ENCODE measurements around the gene S100A14. TPM values are rescaled to one million over a fixed set of nuclear protein-coding genes. Genes with fewer than 3 reads are reported as not detected.
A peak's percentile ranks its signal among the peaks of the same experiment; 100 is the strongest.

S100A14 gene
- total and polyA plus RNA-seq, 2 of the 13 experiments (the other 11 are each of a cell fraction or from before 2014, with no cell fraction given), result 1.4 to 7.7 TPM

DNA sequence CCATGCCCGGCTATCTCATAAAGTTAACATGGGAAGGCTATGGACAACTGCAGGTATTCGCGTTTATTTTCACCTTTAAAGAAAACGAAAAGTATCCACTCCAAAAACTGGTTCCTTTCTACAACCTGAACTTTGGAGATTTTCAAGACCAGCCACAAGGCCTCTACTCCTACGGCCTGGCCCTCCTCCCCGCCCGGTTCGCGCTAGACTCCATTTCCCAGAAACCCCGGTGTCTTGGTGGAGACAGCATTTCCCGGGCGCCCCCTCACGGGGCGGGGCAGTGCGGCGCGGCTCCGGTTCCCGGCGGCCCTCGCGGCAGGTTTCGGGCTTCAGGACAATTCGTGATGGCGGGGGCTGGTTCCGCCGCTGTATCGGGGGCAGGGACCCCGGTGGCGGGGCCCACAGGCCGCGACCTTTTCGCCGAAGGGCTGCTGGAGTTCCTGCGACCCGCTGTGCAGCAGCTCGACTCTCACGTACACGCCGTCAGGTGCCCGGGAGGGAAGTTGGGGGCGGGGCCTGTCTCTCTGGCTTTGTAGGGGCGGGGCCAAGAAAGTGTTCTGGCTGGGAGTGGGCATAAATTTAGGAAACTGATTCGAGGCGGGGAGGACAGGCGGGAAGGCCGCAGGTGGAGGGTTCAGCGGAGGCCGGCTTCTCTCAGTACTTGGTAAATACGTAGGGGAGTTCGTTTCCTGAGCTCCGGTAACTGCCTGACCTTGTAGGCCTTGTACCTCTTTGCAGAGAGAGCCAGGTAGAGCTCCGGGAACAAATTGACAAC lies 42.5 kb upstream of the S100A14 start, which contains the start of gene SNAPIN (continued):
- TF ChIP-seq, protein P1, sequence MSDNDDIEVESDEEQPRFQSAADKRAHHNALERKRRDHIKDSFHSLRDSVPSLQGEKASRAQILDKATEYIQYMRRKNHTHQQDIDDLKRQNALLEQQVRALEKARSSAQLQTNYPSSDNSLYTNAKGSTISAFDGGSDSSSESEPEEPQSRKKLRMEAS (IDR thresholded peaks at IDR 0.05), result peak; percentile 50
- TF ChIP-seq HOXA3 (CRISPR knock-in tag; IDR thresholded peaks at IDR 0.05) (peak; percentile 66), RFX5 (IDR thresholded peaks at IDR 0.05; ENCODE audit: low read depth, low read length) (no peak), ZFP90 (CRISPR knock-in tag; IDR thresholded peaks at IDR 0.05; ENCODE audit: borderline replicate concordance) (0 out of 2 replicates have a peak, but pooled peaks have one; percentile 67), ATF1 (CRISPR knock-in tag; IDR thresholded peaks at IDR 0.05) (no peak), JDP2 (CRISPR knock-in tag; IDR thresholded peaks at IDR 0.05; ENCODE audit: borderline replicate concordance) (no peak; the same call in 1 of the 2 replicates), KDM1A (CRISPR knock-in tag; IDR thresholded peaks at IDR 0.05) (no peak), CBX2 (IDR thresholded peaks at IDR 0.05; ENCODE audit: low read depth, low read length) (no peak), CBX2 (CRISPR knock-in tag; IDR thresholded peaks at IDR 0.05; ENCODE audit: low read depth) (no peak), ZNF225 (CRISPR knock-in tag; IDR thresholded peaks at IDR 0.05) (0 out of 2 replicates have a peak, but pooled peaks have one; percentile 40), MTA3 (CRISPR knock-in tag; IDR thresholded peaks at IDR 0.05) (no peak), RFX1 (IDR thresholded peaks at IDR 0.05) (no peak), MLLT10 (CRISPR knock-in tag; IDR thresholded peaks at IDR 0.05) (no peak), ZNF441 (CRISPR knock-in tag; IDR thresholded peaks at IDR 0.05; ENCODE audit: borderline replicate concordance) (no peak), ZSCAN25 (CRISPR knock-in tag; IDR thresholded peaks at IDR 0.05) (no peak)
- TF ChIP-seq, protein P2, sequence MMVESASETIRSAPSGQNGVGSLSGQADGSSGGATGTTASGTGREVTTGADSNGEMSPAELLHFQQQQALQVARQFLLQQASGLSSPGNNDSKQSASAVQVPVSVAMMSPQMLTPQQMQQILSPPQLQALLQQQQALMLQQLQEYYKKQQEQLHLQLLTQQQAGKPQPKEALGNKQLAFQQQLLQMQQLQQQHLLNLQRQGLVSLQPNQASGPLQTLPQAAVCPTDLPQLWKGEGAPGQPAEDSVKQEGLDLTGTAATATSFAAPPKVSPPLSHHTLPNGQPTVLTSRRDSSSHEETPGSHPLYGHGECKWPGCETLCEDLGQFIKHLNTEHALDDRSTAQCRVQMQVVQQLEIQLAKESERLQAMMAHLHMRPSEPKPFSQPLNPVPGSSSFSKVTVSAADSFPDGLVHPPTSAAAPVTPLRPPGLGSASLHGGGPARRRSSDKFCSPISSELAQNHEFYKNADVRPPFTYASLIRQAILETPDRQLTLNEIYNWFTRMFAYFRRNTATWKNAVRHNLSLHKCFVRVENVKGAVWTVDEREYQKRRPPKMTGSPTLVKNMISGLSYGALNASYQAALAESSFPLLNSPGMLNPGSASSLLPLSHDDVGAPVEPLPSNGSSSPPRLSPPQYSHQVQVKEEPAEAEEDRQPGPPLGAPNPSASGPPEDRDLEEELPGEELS (CRISPR knock-in tag; IDR thresholded peaks at IDR 0.05), result 0 out of 2 replicates have a peak, but pooled peaks have one; percentile 26
- TF ChIP-seq, protein P3, sequence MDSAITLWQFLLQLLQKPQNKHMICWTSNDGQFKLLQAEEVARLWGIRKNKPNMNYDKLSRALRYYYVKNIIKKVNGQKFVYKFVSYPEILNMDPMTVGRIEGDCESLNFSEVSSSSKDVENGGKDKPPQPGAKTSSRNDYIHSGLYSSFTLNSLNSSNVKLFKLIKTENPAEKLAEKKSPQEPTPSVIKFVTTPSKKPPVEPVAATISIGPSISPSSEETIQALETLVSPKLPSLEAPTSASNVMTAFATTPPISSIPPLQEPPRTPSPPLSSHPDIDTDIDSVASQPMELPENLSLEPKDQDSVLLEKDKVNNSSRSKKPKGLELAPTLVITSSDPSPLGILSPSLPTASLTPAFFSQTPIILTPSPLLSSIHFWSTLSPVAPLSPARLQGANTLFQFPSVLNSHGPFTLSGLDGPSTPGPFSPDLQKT (CRISPR knock-in tag; IDR thresholded peaks at IDR 0.05; ENCODE audit: borderline replicate concordance), result 0 out of 2 replicates have a peak, but pooled peaks have one; percentile 22
- TF ChIP-seq, protein P4, sequence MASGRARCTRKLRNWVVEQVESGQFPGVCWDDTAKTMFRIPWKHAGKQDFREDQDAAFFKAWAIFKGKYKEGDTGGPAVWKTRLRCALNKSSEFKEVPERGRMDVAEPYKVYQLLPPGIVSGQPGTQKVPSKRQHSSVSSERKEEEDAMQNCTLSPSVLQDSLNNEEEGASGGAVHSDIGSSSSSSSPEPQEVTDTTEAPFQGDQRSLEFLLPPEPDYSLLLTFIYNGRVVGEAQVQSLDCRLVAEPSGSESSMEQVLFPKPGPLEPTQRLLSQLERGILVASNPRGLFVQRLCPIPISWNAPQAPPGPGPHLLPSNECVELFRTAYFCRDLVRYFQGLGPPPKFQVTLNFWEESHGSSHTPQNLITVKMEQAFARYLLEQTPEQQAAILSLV (CRISPR knock-in tag; IDR thresholded peaks at IDR 0.05; ENCODE audit: borderline replicate concordance), result peak; percentile 82; the same call in 1 of the 2 replicates
- TF ChIP-seq, protein P5, sequence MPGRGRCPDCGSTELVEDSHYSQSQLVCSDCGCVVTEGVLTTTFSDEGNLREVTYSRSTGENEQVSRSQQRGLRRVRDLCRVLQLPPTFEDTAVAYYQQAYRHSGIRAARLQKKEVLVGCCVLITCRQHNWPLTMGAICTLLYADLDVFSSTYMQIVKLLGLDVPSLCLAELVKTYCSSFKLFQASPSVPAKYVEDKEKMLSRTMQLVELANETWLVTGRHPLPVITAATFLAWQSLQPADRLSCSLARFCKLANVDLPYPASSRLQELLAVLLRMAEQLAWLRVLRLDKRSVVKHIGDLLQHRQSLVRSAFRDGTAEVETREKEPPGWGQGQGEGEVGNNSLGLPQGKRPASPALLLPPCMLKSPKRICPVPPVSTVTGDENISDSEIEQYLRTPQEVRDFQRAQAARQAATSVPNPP (CRISPR knock-in tag; IDR thresholded peaks at IDR 0.05), result no peak
- TF ChIP-seq, protein P6, sequence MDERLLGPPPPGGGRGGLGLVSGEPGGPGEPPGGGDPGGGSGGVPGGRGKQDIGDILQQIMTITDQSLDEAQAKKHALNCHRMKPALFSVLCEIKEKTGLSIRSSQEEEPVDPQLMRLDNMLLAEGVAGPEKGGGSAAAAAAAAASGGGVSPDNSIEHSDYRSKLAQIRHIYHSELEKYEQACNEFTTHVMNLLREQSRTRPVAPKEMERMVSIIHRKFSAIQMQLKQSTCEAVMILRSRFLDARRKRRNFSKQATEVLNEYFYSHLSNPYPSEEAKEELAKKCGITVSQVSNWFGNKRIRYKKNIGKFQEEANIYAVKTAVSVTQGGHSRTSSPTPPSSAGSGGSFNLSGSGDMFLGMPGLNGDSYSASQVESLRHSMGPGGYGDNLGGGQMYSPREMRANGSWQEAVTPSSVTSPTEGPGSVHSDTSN (CRISPR knock-in tag; IDR thresholded peaks at IDR 0.05), result no peak

All from HepG2 (cell line).